HG03354 (cell line): ENCODE measurements around the gene NEURL1B.

Experiments
- ATAC-seq: cut with Tn5 transposase; IDR thresholded peaks from one replicate; pipeline ENCODE4 v1.9.1; 2021; ENCODE audit warnings: mild to moderate bottlenecking; ENCODE audit not compliant: unreplicated experiment, poor library complexity, severe bottlenecking

The NEURL1B gene

DNA sequence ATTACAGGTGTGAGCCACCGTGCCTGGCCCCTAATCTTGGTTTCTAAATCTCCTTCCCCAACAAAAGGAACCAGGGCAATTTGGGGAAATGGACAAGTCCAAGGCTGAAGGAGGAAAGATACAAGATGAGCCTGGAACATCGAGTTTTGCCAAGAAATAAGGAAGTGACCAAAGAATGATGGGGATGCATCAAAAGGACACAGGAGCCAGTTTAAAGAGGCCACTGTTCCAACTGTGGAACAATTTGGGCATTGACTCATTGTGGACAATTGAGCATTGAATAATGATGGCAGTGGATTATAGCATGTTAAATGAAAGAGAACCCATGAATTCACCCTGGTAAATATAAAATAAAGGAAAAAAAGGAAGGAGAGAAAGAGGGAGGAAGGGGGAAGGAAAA is 82.4 kb downstream of the NEURL1B start:
- ATAC-seq = no peak

DNA sequence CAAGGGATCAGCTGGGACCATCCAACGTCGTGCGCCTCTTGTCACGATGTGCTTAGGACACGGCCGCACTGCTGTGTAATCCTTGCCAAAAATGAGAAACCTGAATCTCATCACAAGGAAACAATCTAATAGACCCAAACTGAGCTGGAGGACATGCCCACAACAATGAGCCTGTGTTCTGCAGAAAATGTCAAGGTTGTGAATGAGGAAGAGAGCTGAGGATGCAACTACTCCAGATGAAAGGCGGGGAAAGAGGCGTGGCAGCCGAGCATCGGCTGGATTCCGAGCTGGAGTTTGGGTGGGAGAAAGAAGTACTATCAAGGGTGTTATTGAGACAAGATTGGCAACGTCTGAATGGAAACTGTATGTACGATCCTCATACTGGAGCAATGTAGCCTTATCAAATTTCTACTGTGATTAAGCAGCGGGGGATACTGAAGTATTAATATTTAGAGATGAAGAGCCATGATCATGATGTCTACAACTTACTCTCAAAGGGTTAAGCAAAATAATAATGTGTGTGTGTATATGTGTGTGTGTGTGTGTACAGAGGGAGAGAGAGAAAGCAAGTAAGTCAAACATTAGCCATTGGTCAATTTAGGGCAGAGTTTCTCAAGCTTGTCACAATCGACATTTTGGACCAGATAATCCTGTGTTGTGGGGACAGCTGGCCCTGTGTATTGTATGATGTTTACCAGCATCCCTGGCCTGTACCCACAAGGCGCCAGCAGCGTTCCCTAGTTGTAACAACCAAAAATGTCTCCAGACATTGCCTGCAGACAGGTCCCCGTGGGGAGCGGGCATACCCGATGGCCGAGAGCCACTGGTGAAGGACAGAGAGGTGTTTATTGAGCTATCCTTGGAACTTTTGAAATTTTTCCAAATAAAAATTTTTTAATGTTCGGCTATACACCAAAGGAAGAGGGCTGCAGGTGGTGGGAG is 83.5 kb downstream of the NEURL1B start:
- ATAC-seq = no peak

DNA sequence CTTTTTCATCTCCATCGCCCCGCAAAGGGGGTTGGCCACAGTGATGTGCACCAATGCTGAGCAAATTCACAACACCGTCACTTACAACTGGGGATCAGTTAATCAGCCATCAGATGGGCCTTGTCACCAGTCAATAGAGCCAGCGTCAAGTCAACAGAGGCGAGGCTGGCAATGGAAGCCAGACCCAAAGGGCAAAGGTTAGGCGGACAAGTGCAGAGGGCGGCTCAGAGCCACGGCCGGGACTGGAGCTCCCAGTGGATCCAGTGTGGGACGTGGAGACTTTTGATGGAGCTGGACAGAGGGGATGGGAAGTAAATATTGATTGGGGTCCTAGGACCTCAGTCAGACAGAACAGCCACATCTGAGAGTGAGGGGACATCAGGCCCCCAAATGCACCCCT is 84.2 kb downstream of the NEURL1B start:
- ATAC-seq = no peak

DNA sequence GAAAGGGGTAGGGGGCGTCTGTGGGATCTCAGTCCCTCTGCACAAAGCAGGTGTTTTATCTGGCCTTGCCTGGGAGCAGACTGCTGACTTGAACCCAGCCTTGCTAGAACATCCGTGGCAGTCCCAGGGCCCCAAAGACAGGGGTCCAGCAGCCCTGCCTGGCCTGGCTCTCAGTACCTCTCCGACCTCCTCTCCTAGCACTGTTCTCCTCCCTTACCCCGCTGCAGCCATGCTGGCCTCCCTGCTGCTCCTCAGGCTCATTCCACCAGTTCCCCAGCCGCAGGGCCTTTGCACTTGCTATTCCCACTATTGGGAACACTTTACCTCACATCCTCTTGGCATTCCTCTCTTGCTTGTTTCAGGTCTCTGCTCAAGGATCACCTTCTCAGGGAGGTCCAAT is 84.7 kb downstream of the NEURL1B start:
- ATAC-seq = no peak

DNA sequence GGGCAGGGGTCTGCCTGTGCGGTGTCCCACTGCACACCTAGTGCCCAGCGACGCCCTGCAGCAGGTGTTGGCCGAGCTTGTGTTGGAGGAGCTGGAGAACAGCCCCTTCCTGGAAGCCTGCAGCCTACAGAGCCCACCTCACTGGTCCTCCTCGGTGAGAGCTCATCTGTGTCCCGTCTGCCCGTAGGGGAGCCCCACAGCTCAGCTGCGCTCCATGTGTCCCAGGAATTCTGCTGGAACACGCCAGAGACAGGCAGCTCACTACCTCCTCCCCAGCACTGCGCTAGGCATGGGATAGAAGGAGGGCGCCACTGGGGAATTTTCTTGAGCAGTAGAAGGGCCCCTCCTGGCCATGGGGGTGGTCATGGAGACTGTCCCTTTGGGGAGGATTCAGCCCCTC is 85.9 kb downstream of the NEURL1B start:
- no peak for ATAC-seq

DNA sequence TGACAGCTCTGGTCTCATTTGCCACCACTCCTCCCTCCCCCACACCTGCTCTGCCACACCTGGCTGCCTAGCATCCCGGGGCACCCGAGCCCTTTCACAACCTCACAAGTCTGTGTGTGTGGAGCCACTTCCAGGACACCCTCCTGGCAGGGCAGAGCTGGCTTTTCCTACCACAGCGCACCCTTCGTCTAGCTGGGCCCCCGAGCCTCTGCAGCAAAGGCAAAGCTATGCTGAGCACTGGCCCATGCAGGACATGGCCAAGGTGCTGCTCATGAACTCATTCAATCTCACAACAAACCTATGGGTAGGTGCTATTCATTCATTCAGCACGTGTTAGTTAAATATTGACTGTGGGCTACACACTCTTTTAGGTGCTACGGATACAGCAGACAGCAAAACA is 86.5 kb downstream of the NEURL1B start:
- no peak for ATAC-seq

DNA sequence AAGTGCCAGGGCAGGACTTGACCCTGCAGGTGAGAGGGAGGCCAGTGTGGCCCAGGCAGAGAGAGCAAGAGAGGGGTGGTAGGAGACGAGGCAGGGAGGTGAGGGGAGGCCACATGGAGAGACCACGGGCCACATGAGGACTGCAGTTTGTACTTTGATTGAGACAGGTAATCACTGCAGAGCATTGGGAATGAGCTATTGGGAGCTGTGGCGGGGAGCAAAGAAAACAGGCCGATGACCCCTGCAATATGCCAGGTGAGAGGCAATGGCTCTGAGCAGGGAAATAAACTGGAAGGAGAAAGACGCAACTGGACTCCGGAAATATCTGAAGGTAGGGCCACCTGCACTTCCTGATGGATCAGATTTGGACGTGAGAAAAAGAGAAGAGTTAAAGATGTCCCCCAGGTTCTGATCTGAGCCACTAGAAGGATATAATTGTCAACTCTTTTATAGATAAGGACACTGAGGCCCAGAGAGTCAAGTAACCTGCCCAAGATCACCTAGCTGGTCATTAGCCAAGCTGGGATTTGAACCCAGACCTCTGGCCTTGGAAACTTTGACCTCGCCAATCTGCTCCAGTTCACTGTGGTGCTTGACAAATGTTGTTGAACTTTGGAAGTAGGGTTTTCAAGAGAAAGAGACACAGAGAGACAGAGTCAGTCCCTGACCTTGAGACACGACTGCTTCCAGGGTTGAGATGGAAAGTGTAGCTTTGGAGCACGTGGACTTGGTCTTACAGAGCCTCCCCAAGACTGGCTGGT is 87.6 kb downstream of the NEURL1B start:
- ATAC-seq = no peak

DNA sequence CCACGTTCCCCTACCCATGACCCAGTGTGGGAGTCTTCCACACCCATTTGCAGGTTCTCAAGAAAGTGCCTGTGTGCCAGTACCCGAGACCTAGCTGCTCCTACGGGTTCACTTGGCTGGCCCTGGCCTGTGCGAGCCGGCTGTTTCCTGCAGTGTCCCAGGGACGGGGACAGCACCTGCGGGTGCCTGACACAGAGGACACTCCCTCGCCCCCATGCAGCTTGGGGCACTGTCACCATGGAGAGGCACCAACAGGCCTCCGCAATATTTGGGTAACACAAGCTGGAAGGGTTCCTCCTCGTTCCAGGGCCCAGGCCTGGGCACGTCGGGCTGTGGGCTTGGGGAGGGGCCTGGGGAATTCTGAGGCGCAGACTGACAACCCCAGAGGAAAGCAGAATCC is 88.5 kb downstream of the NEURL1B start:
- ATAC-seq = no peak

DNA sequence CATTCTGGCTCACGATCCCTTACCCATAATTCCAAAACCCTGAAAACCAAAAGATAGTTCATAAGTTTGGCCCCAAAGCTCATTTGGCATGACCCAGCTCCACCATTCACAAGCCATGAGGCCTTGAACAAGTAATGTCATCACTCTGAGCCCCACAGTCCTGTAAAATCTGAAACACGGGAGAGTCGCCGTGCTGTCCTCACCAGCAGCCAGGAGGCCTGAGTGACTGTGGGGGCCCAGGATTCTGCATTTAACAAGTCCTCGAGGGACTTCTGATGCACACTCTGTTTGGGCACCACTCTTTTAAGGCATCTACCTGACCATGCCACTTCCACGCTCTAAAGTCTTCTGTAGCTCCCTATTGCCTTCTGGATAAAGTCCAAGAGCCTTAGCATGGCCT is 89.2 kb downstream of the NEURL1B start:
- ATAC-seq = no peak

DNA sequence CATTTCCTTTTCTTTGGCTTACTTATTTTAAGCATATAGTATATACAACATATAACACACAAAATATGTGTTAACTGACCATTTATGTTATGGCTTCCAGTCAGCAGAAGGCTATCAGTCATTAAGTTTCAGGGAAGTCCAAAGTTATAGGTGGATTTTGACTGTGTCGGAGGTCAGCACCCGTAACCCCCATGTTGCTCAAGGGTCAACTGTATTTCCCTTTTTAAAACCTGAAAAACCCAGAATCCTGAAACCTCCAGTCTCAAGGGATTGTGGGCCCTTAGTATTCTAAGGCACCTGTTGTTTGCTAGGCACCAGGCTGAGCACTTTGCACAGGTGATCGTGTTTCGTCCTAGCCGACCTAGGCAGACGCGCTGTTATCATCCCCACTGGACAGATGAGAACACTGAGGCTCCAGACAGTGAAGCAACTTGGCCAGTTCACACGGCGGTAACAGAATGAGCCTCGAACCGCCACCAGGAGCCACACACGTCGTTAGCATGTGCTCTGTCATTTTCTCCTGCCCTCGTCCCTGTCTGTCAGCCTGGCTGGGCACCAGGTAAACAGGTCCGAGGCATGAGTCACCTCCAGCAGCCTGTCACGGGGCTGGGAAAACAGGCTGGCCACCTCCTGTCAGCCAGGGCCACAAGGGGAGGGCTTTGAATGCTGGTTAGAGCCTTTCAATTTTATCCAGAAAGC is 90.1 kb downstream of the NEURL1B start:
- ATAC-seq = no peak

DNA sequence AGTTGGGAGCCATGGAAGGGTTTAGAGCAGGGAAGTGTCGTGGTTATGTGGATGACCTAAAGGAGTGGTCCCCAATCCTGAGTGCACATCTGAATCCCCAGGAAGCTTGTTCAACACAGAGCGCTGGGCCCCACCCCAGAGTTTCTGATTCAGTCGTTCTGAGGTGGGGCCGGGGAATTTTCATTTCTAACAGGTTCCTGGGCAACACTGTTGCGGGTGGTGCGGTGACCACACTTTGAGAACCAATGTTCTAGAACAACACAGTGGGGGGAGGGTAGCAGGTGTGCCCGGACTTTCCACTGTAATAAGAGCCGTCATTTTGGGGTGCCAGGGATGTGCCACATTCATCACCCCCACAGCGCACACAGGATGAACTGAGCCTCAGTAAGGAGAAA is 90.6 kb downstream of the NEURL1B start:
- no peak for ATAC-seq

DNA sequence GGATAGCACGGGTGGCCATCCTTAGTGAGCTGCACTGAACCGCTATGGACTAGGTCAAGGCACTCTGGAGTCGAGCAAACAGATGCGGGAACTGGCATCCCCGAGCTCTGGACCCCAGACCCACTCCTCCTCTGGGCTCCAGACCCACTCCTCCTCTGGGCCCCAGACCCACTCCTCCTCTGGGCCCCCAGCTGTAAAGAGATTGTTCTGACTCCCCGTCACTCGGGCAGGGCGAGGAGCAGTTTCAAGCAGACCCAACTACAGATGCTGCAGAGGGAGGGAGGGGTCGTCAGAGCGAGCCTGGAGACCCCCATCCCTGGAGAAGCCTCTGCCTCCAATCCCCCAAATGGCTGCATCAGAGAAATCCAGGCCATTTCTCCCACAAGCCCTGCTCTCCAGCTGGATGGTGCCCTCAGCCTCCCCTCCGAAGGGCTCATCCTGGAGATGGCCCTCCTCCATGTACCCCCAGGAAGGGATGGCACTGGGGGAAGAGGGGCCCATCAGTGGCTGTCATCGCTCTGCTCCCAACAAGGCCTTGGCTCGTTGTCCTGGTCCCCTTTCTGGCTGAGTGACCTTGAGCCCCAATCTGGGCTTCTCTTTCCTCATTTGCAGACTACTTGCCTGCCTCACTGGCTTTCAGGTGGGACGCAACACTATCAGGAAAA is 91.3 kb downstream of the NEURL1B start:
- no peak for ATAC-seq

DNA sequence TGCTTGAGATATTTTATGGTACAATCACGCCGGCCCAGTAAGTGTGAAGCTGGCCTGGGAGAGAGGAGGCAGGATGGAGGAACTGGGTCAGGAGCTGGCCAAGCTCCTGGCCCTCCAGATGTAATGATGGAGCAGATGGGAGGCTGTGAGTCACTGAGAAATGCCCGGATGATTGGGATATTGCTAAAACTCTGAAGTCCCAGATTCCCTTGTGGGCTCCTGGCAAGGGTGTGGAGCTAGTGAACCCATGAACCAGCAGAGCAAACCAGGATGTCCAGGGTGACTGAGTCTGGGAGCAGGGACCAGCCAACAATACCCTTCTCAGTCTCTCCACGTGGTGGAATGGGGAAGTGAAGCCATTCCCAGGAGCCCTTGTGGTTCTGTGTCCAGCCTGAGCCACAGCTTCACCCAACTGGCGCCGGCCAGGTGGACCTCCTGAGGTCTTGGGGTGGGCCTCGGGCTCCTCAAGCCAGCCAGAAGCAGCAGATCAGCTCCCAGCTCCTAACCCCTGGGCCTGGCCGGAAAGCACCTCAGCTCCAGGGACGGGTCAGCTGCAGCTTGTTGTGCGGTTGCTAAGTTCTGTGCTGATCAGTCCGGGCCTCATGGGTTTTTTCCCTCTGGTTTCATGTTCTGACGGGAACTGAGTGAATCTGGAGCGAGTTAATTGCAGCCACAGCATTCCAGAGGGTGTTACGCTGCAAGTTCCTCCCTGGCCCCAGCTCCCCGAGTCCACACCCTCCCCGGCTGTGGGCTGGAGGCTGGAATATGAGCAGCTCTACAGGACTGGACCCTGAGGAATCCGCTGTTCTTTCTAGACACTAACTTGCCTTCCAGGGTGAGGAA is 92.3 kb downstream of the NEURL1B start:
- ATAC-seq = no peak

DNA sequence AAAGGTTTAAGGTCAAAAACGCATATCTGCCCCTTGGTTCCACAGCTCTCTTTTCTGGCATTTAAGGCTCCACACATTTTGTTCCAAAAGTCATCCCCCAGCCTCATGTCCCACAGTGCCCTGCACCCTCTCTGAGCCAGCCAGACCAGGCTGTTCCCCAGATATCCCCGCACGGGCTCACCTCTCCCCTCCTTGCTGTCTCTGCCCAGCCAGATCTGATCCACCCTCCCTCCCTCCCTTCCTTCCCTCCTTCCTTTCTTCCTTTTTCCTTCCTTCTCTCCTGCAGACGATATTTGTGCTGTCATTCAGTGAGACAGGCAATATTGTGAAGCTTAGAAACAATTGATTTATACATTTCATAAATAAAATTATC is 92.9 kb downstream of the NEURL1B start:
- no peak for ATAC-seq

DNA sequence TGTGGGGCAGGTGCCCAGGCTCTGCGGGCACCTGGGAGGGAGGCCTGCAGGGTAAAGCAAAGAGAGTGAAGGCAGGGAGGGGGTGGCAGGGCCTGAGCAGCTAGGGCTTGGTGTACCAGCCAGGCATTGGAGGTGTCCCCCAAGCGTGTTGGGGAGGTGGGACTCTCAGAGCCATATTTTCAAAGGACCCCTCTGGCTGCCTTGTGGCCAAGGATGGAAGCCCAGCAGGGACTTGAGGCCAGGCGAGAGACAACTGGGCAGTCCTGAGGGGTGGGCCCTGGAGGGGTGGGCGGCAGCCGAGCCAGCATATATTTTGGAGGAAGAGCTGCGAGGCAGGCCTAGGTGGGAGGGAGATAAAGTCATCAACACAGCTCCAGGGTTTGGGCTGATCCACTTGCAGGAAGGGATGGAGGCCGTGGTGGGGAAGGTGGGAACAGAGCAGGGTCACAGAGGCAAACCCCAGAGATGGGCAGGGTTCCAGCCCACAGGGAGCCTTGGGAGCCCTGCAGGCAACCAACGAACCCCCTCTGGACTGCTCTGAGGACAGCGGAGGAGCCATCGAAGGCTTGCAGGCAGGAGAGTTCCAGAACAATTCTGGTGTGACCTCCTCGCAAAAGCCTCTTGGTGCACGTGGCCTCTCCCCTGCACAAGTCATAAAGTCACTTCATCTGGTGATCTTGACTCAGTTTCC is 94.2 kb downstream of the NEURL1B start:
- ATAC-seq = no peak

DNA sequence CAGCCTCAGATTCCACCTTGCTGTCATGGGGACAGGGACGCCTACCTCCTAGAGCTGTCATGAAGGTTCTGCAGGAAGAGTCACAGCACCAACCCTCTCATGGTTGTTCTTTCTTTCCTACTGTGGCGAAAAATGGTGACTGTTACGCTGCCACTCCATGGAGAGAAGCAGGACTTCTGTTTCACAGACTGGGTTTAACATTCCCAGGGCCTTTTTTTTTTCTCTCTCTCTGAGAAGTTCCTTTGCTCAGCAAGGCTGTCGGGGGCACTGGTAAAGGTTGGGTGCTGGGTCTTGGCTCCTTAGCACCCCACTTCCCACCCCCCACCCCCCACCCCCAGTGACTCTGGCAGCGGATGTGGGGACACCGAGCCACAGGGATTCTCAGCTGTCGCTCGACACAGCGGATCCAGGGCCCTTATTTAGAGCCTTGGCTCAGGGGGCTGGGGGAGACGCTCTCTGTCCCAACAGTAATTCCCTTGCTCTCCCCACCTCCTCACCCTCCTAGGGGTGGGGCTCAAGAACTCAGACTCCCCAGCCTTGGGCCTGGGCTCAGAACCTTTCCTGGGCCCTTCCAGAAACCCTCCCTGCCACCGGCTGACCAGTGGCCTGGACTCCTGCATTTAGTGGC is 95.6 kb downstream of the NEURL1B start:
- ATAC-seq = no peak

DNA sequence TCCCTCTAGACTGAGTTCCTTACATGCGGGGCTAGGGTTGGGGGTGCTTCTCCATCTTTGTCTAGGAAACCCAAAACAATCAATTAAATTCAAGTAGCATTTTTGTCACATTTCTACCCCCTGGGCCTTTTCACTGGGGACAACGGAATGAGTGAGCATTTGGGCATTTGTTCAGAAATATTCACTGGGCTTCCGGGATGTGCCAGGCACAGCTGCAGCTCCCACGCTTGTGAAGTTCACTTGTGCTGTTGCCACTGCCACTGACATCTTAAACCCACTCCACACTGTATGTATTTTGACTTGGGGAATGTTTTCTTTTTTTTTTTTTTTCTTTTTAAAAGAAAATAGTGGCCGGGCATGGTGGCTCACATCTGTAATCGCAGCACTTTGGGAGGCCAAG is 98.3 kb downstream of the NEURL1B start:
- no peak for ATAC-seq
